Activated B cell treated with CpG ODN at 0.5 μM for 24 hours (primary cell): ENCODE data around the gene SLX9. TPM values are rescaled to one million over a fixed set of nuclear protein-coding genes. Genes with fewer than 3 reads are reported as not detected.

Experiments used
- ATAC-seq: fragments of 200-7000 bp; cut with Tn5 transposase; one replicate; pipeline ENCODE4 v1.10.0; 2021; ENCODE audit warnings: low read depth, mild to moderate bottlenecking, moderate library complexity
- CTCF ChIA-PET: fragments of 350-600 bp; sonication (Branson Sonifier 250); formaldehyde crosslinking; loops from one replicate; lab custom pipeline; 2021; ENCODE audit warnings: antibody characterized with exemption; lab: Charles Lee
- POLR2A ChIA-PET: fragments of 350-600 bp; sonication (Branson Sonifier 250); formaldehyde crosslinking; loops from one replicate; lab custom pipeline; 2021; ENCODE audit warnings: antibody characterized with exemption; lab: Charles Lee
- DNase-seq: peaks from one replicate; pipeline ENCODE4 v3.0.0; 2022
- H3K27ac Mint-ChIP-seq: one replicate; pipeline ENCODE4 v1.8.0; 2020; ENCODE audit warnings: mixed read lengths
- H3K27me3 Mint-ChIP-seq: one replicate; pipeline ENCODE4 v1.8.0; 2021; ENCODE audit warnings: mixed read lengths
- H3K36me3 Mint-ChIP-seq: one replicate; pipeline ENCODE4 v1.8.0; 2021; ENCODE audit warnings: low read depth, mixed read lengths
- H3K4me1 Mint-ChIP-seq: one replicate; pipeline ENCODE4 v1.8.0; 2021; ENCODE audit warnings: mixed read lengths
- H3K4me3 Mint-ChIP-seq: one replicate; pipeline ENCODE4 v1.8.0; 2020; ENCODE audit warnings: mild to moderate bottlenecking, mixed read lengths
- H3K9me3 Mint-ChIP-seq: one replicate; pipeline ENCODE4 v1.8.0; 2020; ENCODE audit warnings: mixed read lengths
- intact Hi-C: fragments of 100-400 bp; cut with micrococcal nuclease; formaldehyde crosslinking; loops from one replicate; pipeline ENCODE4 v1.15.1; 2024
- total RNA-seq: library from RNA; stranded (reverse); gene quantifications from 2 replicates; pipeline ENCODE4 v1.2.3, GENCODE V29; 2022
- TF ChIP-seq, protein P1 (sequence below): fragments of 200-600 bp; IDR thresholded peaks from one replicate; pipeline ENCODE4 v1.8.0; 2022; ENCODE audit warnings: antibody characterized with exemption, mild to moderate bottlenecking

Gene SLX9
- total RNA-seq, 1 donor from 2014 or later: 26.0 TPM

DNA sequence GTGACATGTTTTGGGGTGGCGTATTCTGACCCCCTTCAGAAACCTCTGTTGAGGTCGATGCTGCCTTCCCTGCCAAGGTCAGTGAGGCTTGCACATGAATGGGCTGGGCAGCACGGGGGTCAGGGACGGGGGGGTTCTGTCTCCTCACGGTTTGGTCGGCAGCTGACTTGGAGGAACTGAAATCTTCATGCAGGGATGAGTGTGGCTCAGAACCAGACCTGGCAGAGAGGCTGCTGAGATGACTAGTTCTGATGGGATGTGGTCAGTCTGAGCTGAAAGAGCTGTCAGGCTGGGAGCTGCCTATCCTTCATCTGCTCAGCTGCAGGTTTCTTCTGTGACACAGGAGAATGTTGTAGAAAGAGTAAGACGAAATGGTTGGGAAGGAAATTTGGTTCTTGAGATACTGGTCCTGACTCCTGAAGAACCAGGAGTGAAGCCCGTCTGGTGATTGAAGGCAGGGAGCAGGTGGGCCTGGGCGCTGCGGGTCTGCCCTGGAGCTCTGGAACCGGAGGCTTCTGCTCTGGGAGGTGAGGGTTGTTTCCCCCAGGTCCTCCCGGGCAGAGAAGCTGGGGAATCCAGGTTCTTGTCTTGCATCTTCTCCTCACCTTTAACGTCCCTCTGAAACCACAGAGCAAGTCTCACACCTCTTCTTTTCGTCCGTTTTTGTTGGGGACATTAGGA, 3.3 kb downstream of the SLX9 start:
- ChIA-PET POLR2A (no interaction called here), CTCF (interaction anchor here (1.1 to 12.2 kb wide), 3 partner anchors 159 to 196 kb away, joined by 3 to 224 read pairs (median 218); no protein-coding TSS in a partner anchor)
- ATAC-seq (no peak), DNase-seq (no peak)
- TF ChIP-seq, protein P1, sequence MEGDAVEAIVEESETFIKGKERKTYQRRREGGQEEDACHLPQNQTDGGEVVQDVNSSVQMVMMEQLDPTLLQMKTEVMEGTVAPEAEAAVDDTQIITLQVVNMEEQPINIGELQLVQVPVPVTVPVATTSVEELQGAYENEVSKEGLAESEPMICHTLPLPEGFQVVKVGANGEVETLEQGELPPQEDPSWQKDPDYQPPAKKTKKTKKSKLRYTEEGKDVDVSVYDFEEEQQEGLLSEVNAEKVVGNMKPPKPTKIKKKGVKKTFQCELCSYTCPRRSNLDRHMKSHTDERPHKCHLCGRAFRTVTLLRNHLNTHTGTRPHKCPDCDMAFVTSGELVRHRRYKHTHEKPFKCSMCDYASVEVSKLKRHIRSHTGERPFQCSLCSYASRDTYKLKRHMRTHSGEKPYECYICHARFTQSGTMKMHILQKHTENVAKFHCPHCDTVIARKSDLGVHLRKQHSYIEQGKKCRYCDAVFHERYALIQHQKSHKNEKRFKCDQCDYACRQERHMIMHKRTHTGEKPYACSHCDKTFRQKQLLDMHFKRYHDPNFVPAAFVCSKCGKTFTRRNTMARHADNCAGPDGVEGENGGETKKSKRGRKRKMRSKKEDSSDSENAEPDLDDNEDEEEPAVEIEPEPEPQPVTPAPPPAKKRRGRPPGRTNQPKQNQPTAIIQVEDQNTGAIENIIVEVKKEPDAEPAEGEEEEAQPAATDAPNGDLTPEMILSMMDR: no peak
- peaks cover 45% of the 10 kb centered on the region for H3K36me3 Mint-ChIP-seq
- no peaks in the 10 kb centered on the region for H3K27me3 Mint-ChIP-seq
- H3K4me3 Mint-ChIP-seq: no peak overlapping the region
- H3K27ac Mint-ChIP-seq: no peak overlapping the region
- H3K9me3 Mint-ChIP-seq: no peaks in the 10 kb centered on the region
- intact Hi-C loops: loop anchor here (5.0 to 10.0 kb wide), 2 partner anchors 352 to 1379 kb away; partner anchors contain the start of genes C21orf58 and PCNT
- peaks cover 51% of the 10 kb centered on the region for H3K4me1 Mint-ChIP-seq

DNA sequence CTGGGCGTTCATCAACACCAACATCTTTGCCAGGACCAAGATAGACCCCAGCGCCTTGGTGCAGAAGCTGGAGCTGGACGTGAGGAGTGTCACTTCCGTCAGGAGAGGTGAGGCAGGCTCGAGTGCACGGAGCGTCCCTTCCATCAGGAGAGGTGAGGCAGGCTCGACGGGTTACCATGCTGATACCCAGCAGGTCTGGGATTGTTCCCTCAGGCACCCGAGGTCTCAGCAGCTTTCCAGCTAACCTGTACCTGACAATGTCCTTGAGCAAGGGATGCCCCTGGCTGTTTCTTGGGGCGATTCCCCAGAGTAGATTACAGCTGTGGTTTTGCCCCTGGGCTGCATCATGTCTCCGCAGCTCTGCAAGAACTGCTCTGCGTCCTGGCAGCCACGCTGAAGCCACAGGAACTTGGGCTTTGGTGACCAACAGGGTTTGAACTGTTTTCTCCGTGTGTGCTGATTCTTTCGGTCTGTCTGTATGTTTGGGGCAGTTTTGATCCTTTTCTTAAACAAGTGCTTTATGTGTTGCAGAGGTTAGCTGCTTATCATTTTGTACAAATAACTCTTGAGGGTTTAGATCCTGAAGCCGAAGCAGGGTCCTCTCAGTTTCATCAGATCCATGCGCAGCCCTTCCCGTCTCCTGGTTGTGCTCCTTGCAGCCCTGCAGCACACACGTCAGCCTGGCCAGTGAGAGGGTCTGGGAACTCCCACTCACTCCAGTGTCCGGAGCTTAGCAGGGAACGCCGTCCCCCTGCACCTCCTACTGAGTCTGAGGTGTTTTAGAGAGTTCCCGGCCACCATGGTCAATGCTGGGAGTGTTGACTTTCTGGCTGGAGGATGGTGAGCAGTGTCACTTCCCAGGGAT, 4.1 kb downstream of the SLX9 start:
- TF ChIP-seq, protein P1: no peak
- Mint-ChIP-seq H3K27ac (no peak overlapping the region), H3K4me1 (peaks cover 49% of the 10 kb centered on the region), H3K36me3 (peaks cover 45% of the 10 kb centered on the region), H3K9me3 (no peaks in the 10 kb centered on the region), H3K27me3 (no peaks in the 10 kb centered on the region), H3K4me3 (no peak overlapping the region)
- ChIA-PET CTCF (interaction anchor here (1.1 to 12.2 kb wide), 3 partner anchors 158 to 195 kb away, joined by 3 to 224 read pairs (median 218); no protein-coding TSS in a partner anchor), POLR2A (no interaction called here)
- ATAC-seq (no peak), DNase-seq (no peak)
- intact Hi-C loops: loop anchor here (5.0 to 10.0 kb wide), 2 partner anchors 351 to 1378 kb away; partner anchors contain the start of genes C21orf58 and PCNT

DNA sequence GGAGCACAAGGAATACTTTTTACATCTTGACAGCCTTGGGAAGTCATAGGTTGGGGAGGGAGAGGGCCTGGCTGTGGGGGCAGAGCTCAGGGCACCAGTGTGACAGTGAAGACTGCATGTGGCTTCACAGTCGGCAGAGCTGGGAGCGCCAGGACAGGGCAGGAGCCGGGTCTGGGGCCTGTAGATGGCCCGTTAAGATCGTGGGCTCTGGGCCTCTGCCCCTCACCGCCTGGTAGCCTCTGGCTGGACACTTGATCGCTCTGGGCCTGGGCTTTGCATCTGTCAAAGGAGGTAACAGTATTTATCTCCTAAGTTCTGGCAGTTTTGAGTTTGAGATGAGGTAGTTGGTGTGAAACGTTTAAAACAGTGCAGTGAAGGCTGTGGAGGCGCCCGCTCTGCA, 4.8 kb downstream of the SLX9 start:
- Mint-ChIP-seq H3K36me3 (peaks cover 46% of the 10 kb centered on the region), H3K9me3 (no peaks in the 10 kb centered on the region)

DNA sequence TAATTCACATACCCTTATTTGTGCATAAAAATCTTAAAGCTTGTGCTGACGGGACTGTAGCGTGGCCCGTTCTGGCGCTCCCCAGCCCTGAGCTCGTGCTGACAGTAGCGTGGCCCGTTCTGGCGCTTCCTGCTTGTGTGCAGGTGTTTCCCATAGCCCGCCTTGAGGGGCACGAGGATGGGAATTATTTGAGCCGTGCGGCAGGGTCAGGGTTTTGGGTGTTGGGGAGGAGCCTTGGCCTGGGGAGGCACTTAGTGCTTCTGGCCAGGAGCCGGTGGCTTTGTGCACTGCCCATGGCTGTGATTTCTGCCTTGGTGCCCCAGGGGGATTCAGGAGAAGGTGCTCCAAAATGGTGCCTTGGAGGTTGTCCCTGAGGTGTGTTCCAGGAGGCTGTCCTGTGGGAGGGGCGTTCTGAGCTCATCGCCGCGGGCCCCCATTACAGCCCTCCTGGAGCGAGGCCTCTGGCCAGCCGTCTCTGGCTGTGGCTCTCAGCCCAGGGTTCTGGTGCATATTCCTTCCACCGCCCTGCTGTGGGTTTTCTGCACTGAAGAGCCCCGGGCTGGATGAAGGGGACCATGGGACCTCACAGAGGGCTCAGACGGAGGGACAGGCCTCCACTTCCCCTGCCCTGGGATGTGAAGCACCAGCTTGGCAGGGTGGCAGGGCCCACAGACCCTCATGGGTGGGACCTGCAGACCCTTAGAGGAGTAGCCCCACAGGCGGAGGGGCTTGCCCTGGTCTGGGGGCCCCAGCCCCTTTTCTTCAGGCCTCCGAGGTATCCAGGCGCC, 6.6 kb downstream of the SLX9 start:
- Mint-ChIP-seq H3K27me3 (no peaks in the 10 kb centered on the region), H3K9me3 (no peaks in the 10 kb centered on the region), H3K4me1 (peaks cover 45% of the 10 kb centered on the region), H3K27ac (no peak overlapping the region), H3K4me3 (no peak overlapping the region), H3K36me3 (peaks cover 53% of the 10 kb centered on the region)
- ChIA-PET POLR2A (no interaction called here), CTCF (interaction anchor here (1.3 to 12.2 kb wide), 3 partner anchors 145 to 192 kb away, joined by 4 to 224 read pairs (median 218); no protein-coding TSS in a partner anchor)
- TF ChIP-seq, protein P1: no peak
- DNase-seq (no peak), ATAC-seq (no peak)
- intact Hi-C loops: loop anchor here (10.0 kb wide), 1 partner anchor 348 kb away; no protein-coding TSS in a partner anchor

More for the DNA sequence above, 4.8 kb downstream of the SLX9 start:
- DNase-seq: no peak
- Mint-ChIP-seq H3K4me1 (peaks cover 45% of the 10 kb centered on the region), H3K27me3 (no peaks in the 10 kb centered on the region), H3K27ac (no peak overlapping the region), H3K4me3 (no peak overlapping the region)
- ChIA-PET CTCF (interaction anchor here (0.8 to 12.2 kb wide), 3 partner anchors 143 to 194 kb away, joined by 3 to 224 read pairs (median 218); no protein-coding TSS in a partner anchor), POLR2A (no interaction called here)
- TF ChIP-seq, protein P1: no peak
- intact Hi-C loops: loop anchor here (5.0 to 10.0 kb wide), 2 partner anchors 350 to 1378 kb away; partner anchors contain the start of genes C21orf58 and PCNT
- ATAC-seq: no peak
